Testis (tissue), 2 donors: Measurements from ENCODE around the gene NHSL2.

Source experiments
- POLR2A ChIP-seq: fragments of 450-650 bp; IDR thresholded peaks from one replicate; pipeline ENCODE4 v1.6.1; 2017; ENCODE audit warnings: antibody characterized with exemption, mild to moderate bottlenecking, moderate library complexity
- TF ChIP-seq, protein P1 (sequence below), 3 experiments: fragments of 450-650 bp in 2 of 3; fragments of 200-600 bp in 1 of 3; sonication (generic) in 1 of 3; IDR thresholded peaks; one replicate each; pipeline ENCODE4 v1.5.1; 2016 to 2019; ENCODE audit warnings: antibody characterized with exemption in 3 of 3, mild to moderate bottlenecking in 2 of 3, moderate library complexity in 1 of 3

DNA sequence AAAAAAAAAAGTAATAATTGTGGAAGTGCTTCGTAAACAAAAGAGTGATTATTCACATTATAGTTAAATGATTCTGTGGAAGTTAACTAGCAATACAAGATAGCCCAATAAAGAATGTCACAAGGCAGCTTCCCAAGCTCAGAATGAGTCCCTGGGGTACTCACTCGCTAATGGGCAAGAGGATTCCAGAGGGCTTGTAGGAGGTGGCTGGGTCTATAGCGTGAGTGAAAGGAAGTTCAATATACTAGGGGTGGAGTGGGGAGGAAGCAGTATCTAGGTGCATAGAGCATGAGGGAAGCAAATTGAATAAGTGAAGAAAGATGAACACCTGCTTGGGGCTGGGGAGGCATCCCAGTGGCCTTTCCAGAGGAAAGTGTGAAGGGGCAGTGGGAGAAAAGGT, 178.6 kb downstream of the NHSL2 start:
- TF ChIP-seq, protein P1, sequence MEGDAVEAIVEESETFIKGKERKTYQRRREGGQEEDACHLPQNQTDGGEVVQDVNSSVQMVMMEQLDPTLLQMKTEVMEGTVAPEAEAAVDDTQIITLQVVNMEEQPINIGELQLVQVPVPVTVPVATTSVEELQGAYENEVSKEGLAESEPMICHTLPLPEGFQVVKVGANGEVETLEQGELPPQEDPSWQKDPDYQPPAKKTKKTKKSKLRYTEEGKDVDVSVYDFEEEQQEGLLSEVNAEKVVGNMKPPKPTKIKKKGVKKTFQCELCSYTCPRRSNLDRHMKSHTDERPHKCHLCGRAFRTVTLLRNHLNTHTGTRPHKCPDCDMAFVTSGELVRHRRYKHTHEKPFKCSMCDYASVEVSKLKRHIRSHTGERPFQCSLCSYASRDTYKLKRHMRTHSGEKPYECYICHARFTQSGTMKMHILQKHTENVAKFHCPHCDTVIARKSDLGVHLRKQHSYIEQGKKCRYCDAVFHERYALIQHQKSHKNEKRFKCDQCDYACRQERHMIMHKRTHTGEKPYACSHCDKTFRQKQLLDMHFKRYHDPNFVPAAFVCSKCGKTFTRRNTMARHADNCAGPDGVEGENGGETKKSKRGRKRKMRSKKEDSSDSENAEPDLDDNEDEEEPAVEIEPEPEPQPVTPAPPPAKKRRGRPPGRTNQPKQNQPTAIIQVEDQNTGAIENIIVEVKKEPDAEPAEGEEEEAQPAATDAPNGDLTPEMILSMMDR (IDR thresholded peaks at IDR 0.05), result no peak
- no peak for TF ChIP-seq POLR2A
